ENCODE measurements around the gene PODN. TPM values are rescaled to one million over a fixed set of nuclear protein-coding genes. Genes with fewer than 3 reads are reported as not detected.

Gene PODN
- total and polyA plus RNA-seq, 4 experiments from 2014 or later: not detected

DNA sequence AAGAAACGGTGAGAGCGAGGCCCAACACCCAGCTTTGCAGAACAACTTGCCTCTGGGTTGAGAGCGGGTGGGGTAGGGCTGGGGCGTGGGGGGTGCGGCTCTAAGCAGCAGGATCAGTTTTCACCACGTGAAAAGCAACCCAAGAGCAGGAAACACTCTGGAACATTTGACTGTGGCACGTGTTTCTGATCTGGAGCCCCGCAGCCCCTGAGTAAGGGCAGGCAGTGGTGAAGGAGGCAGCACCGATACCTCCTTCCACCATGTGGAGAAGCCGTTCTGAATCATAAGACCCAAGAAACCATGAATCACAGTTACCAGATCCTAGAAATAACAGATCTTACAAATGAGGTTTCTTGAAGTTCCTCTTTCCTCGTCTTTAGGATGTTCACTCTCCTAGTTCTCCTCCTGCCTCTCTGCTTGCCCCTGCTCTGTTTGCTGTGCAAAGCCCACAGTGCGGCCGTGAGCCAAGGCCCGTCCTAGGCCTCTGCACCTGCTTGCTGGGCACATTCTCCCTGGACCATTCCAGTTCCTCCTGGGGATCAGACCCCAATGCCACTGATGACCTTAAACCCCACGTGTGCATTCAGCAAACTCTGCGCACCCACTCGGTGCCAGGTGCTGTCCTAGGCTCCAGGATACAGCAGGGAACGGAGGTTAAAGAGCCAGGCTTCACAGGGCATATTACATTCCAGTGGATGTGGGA lies 48.5 kb downstream of the PODN start:
- Histone ChIP-seq H3K27ac (ENCODE audit: low read depth, low read length) (no peak overlapping the region), H3K27me3 (ENCODE audit: insufficient read depth, low read length) (no peaks in the 10 kb centered on the region), H3K4me3 (ENCODE audit: low read length in 2 of 2) (no peak overlapping the region), H3K9me3 (ENCODE audit: control insufficient read depth in 1 of 2, low read length in 2 of 2) (no peaks in the 10 kb centered on the region), H3K4me1 (ENCODE audit: insufficient read depth, low read length) (no peaks in the 10 kb centered on the region), H3K36me3 (ENCODE audit: insufficient read depth, low read length) (no peaks in the 10 kb centered on the region)
- Mint-ChIP-seq H3K27ac (no peak overlapping the region), H3K9me3 (no peaks in the 10 kb centered on the region), H3K27me3 (peaks cover 3 to 9% of the 10 kb centered on the region in 2 donors), H3K4me3 (no peak overlapping the region), H3K4me1 (peaks cover 10 to 20% (median 12%) of the 10 kb centered on the region in 4 donors), H3K36me3 (no peaks in the 10 kb centered on the region)
- DNase-seq: no peak
- ChIA-PET POLR2A (ENCODE audit: partially characterized antibody) (no interaction called here), CTCF (ENCODE audit: partially characterized antibody) (no interaction called here)
- intact Hi-C loops (cut with micrococcal nuclease): no loop called here

DNA sequence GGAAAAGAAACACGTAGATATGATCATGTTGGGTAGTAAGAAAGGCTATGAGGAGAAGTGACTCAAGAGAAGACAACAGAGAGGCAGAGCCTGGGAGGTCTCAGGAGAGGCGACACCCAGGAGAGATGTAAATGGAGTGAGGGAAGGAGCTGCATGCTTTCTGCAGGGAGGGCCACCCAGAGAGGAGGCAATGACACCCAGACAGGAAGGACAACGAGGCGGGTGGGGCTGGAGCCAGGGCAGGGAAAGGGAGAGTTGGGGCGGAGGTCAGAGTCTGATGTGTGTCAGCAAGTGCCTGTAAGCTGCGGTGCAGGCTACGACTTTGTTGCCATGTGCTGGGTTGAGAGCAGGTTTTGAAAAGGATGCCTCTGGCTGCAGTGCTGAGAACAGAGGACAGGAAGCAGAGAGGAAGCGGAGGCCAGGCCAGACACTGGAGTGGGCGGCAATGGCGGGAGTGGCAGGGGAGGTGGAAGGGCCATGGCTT lies 49.1 kb downstream of the PODN start:
- Histone ChIP-seq H3K4me3 (ENCODE audit: low read length in 2 of 2) (no peak overlapping the region), H3K27ac (ENCODE audit: low read depth, low read length) (no peak overlapping the region), H3K9me3 (ENCODE audit: control insufficient read depth in 1 of 2, low read length in 2 of 2) (no peaks in the 10 kb centered on the region), H3K36me3 (ENCODE audit: insufficient read depth, low read length) (no peaks in the 10 kb centered on the region), H3K4me1 (ENCODE audit: insufficient read depth, low read length) (no peaks in the 10 kb centered on the region), H3K27me3 (ENCODE audit: insufficient read depth, low read length) (no peaks in the 10 kb centered on the region)
- H3K27me3 Mint-ChIP-seq: peaks cover 0 to 9% of the 10 kb centered on the region in 2 donors
- no peak overlapping the region for H3K4me3 Mint-ChIP-seq
- DNase-seq: no peak
- no peaks in the 10 kb centered on the region for H3K36me3 Mint-ChIP-seq
- H3K4me1 Mint-ChIP-seq: peaks cover 8 to 20% (median 11%) of the 10 kb centered on the region in 4 donors
- ChIA-PET CTCF (ENCODE audit: partially characterized antibody) (no interaction called here), POLR2A (ENCODE audit: partially characterized antibody) (no interaction called here)
- H3K9me3 Mint-ChIP-seq: no peaks in the 10 kb centered on the region
- intact Hi-C loops (cut with micrococcal nuclease): no loop called here
- peak overlapping the region in 1 of 7 donors; percentile 62 for H3K27ac Mint-ChIP-seq

DNA sequence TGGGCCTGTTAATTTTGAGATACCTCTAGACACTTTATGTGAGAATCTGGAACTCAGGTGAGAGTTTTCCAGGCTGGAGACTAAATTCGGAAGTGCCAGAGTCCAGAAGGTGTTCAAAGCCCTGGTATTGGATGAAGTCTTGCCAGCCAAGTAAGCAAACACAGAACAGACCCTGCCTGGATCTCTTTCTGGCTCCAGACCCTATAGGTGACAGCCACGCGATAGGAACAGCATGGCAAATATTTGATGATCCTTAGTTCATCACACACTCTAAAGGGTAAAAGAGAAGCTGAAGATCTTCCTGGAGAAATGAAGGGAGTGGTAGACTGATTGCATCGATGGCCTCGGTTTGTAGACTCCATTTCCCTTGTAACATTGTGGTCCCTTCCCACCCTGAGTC lies 49.7 kb downstream of the PODN start:
- H3K9me3 ChIP-seq (ENCODE audit: control insufficient read depth in 1 of 2, low read length in 2 of 2): no peaks in the 10 kb centered on the region
- POLR2A ChIA-PET (ENCODE audit: partially characterized antibody): no interaction called here
- no peak overlapping the region for H3K4me3 ChIP-seq (ENCODE audit: low read length in 2 of 2)
- no peak for DNase-seq
- CTCF ChIA-PET (ENCODE audit: partially characterized antibody): no interaction called here
- no peaks in the 10 kb centered on the region for H3K27me3 ChIP-seq (ENCODE audit: insufficient read depth, low read length)
- intact Hi-C loops (cut with micrococcal nuclease): no loop called here
- H3K9me3 Mint-ChIP-seq: no peaks in the 10 kb centered on the region
- H3K27ac Mint-ChIP-seq: peak overlapping the region in 1 of 7 donors; percentile 13
- H3K36me3 Mint-ChIP-seq: no peaks in the 10 kb centered on the region
- H3K4me3 Mint-ChIP-seq: no peak overlapping the region
- no peaks in the 10 kb centered on the region for H3K4me1 ChIP-seq (ENCODE audit: insufficient read depth, low read length)
- no peak overlapping the region for H3K27ac ChIP-seq (ENCODE audit: low read depth, low read length)
- no peaks in the 10 kb centered on the region for H3K36me3 ChIP-seq (ENCODE audit: insufficient read depth, low read length)
- peaks cover 0 to 9% of the 10 kb centered on the region in 2 donors for H3K27me3 Mint-ChIP-seq
- H3K4me1 Mint-ChIP-seq: peaks cover 8 to 20% (median 11%) of the 10 kb centered on the region in 4 donors

DNA sequence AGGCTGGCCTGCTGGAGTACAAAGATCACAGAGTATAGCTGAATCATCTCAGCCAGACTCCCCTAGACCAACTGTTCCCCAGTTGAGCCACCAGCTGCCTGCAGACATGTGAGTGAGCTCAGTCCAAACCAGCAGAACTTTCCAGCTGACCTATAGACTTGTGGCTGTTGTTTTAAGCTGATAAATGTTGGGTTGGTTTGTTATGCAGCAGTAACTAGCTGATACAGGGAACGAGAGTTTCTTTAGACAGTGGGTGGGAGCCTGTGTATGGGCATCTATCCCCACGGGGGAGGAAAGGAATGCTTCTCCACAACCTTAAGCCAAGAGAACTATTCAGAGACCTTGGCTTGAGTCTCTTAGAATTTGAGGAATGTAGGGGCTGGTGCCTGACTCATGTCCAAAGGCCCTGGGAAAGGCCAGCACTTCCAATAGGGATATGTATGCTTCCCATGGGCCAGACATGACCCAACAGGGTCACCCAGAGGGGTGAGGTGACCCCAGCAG lies 50.3 kb downstream of the PODN start:
- peaks cover 1 to 9% of the 10 kb centered on the region in 2 donors for H3K27me3 Mint-ChIP-seq
- ChIA-PET POLR2A (ENCODE audit: partially characterized antibody) (no interaction called here), CTCF (ENCODE audit: partially characterized antibody) (no interaction called here)
- H3K27ac ChIP-seq (ENCODE audit: low read depth, low read length): no peak overlapping the region
- no peaks in the 10 kb centered on the region for H3K36me3 Mint-ChIP-seq
- H3K27me3 ChIP-seq (ENCODE audit: insufficient read depth, low read length): no peaks in the 10 kb centered on the region
- intact Hi-C loops (cut with micrococcal nuclease): no loop called here
- H3K27ac Mint-ChIP-seq: no peak overlapping the region
- H3K4me1 Mint-ChIP-seq: peaks cover 7 to 18% (median 10%) of the 10 kb centered on the region in 4 donors
- H3K4me3 Mint-ChIP-seq: no peak overlapping the region
- no peaks in the 10 kb centered on the region for H3K9me3 Mint-ChIP-seq
- H3K4me3 ChIP-seq (ENCODE audit: low read length in 2 of 2): no peak overlapping the region
- no peaks in the 10 kb centered on the region for H3K36me3 ChIP-seq (ENCODE audit: insufficient read depth, low read length)
- no peaks in the 10 kb centered on the region for H3K9me3 ChIP-seq (ENCODE audit: control insufficient read depth in 1 of 2, low read length in 2 of 2)
- no peaks in the 10 kb centered on the region for H3K4me1 ChIP-seq (ENCODE audit: insufficient read depth, low read length)
- no peak for DNase-seq

DNA sequence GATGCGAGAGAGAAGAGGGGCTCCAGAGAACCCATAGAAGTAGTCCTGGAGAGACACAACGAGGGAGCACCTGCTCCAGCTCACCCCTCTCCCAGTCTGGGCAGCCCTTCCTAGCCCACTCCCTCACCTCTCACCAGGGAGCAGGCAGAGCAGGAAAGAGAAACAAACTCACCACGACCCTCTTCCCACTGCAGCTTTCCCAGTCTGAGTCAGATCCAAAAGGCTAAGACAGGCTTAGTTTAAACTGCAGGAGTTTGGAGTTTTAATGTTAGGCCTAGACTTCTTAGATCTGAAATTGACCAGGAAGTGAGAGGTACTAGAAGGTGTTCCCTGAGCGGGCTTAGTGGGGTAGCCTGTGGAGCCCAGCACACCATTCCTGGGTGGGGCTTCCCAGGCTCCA lies 50.8 kb downstream of the PODN start:
- ChIA-PET POLR2A (ENCODE audit: partially characterized antibody) (no interaction called here), CTCF (ENCODE audit: partially characterized antibody) (no interaction called here)
- no peaks in the 10 kb centered on the region for H3K4me1 ChIP-seq (ENCODE audit: insufficient read depth, low read length)
- no peak overlapping the region for H3K27ac Mint-ChIP-seq
- no peaks in the 10 kb centered on the region for H3K36me3 Mint-ChIP-seq
- H3K4me3 ChIP-seq (ENCODE audit: low read length in 2 of 2): no peak overlapping the region
- H3K36me3 ChIP-seq (ENCODE audit: insufficient read depth, low read length): no peaks in the 10 kb centered on the region
- H3K27me3 Mint-ChIP-seq: peaks cover 1 to 9% of the 10 kb centered on the region in 2 donors
- intact Hi-C loops (cut with micrococcal nuclease): no loop called here
- H3K4me1 Mint-ChIP-seq: peaks cover 1 to 13% (median 6%) of the 10 kb centered on the region in 4 donors
- no peaks in the 10 kb centered on the region for H3K9me3 ChIP-seq (ENCODE audit: control insufficient read depth in 1 of 2, low read length in 2 of 2)
- DNase-seq: no peak
- H3K9me3 Mint-ChIP-seq: no peaks in the 10 kb centered on the region
- no peak overlapping the region for H3K4me3 Mint-ChIP-seq
- H3K27me3 ChIP-seq (ENCODE audit: insufficient read depth, low read length): no peaks in the 10 kb centered on the region
- H3K27ac ChIP-seq (ENCODE audit: low read depth, low read length): no peak overlapping the region

DNA sequence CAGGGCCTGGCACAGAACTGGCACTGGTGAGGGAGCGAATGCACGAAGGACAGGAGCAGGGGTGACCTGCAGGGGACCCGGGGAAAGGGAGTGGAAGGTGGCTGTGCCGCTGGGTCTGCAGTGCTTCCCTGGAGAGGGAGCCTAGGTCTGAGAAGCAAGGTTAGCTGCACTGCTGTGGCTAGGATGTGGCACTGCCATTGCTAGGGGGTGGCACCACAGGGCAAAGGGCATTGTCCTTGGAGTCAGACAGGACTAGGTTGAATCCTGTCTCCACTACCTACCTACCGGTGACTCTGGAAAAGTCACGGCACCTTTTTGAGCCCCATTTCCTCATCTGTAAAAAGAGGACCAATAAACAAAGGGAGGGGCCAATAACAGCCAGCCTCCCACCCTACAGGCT lies 52.1 kb downstream of the PODN start:
- CTCF ChIA-PET (ENCODE audit: partially characterized antibody): no interaction called here
- H3K4me3 Mint-ChIP-seq: no peak overlapping the region
- no peaks in the 10 kb centered on the region for H3K4me1 ChIP-seq (ENCODE audit: insufficient read depth, low read length)

DNA sequence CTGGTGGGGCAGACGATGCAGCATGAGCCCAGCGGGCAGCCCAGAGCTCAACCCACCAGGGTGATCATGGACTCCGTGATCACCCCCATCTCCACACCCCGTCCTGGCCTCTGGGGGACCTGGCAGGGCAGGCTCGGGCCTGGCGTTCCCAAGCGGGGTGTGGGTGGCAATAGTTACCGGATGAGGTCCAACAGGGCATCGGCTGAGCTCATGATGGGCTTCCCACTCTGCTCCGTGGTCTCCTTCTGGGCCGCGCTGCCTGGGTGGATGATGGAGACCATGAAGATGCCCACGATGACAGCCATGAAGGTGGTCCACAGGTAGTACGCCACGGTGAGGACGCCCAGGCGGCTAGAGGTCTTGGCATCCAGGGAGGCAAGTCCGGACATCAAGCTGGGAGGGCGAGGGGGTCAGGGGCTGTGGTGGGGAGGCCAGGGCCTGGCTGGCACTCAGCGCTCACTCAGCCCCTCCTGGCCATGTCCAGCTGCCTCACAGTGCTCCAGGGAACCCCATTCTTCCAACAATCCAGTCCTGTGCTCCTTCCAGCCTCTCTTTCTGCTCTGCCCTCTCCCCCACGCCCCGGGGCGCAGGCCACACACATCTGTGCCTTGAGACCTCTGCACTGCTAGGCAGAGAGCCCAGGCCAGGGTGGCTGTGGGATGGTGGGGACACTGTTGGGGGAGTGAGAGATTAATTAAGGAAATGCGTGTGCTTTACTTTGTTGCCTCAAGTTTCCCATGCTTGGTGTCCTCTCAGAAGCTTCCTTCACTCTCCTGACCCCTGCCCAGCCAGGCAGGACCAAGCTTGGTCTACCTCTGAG lies 52.8 kb downstream of the PODN start:
- H3K4me1 ChIP-seq (ENCODE audit: insufficient read depth, low read length): no peaks in the 10 kb centered on the region
- Mint-ChIP-seq H3K36me3 (no peaks in the 10 kb centered on the region), H3K4me1 (peaks cover 0 to 8% (median 4%) of the 10 kb centered on the region in 4 donors), H3K9me3 (no peaks in the 10 kb centered on the region), H3K27me3 (peaks cover 1 to 9% of the 10 kb centered on the region in 2 donors), H3K27ac (no peak overlapping the region), H3K4me3 (no peak overlapping the region)
- no peaks in the 10 kb centered on the region for H3K36me3 ChIP-seq (ENCODE audit: insufficient read depth, low read length)
- ChIA-PET POLR2A (ENCODE audit: partially characterized antibody) (no interaction called here), CTCF (ENCODE audit: partially characterized antibody) (no interaction called here)
- H3K4me3 ChIP-seq (ENCODE audit: low read length in 2 of 2): no peak overlapping the region
- DNase-seq: no peak
- no peaks in the 10 kb centered on the region for H3K9me3 ChIP-seq (ENCODE audit: control insufficient read depth in 1 of 2, low read length in 2 of 2)
- no peak overlapping the region for H3K27ac ChIP-seq (ENCODE audit: low read depth, low read length)
- intact Hi-C loops (cut with micrococcal nuclease): no loop called here
- no peaks in the 10 kb centered on the region for H3K27me3 ChIP-seq (ENCODE audit: insufficient read depth, low read length)

More for the DNA sequence above, 52.1 kb downstream of the PODN start:
- no peak overlapping the region for H3K27ac ChIP-seq (ENCODE audit: low read depth, low read length)
- Mint-ChIP-seq H3K4me1 (peaks cover 0 to 8% (median 4%) of the 10 kb centered on the region in 4 donors), H3K27me3 (peaks cover 1 to 9% of the 10 kb centered on the region in 2 donors), H3K36me3 (no peaks in the 10 kb centered on the region), H3K9me3 (no peaks in the 10 kb centered on the region), H3K27ac (no peak overlapping the region)
- H3K9me3 ChIP-seq (ENCODE audit: control insufficient read depth in 1 of 2, low read length in 2 of 2): no peaks in the 10 kb centered on the region
- no peak overlapping the region for H3K4me3 ChIP-seq (ENCODE audit: low read length in 2 of 2)
- intact Hi-C loops (cut with micrococcal nuclease): no loop called here
- DNase-seq: no peak
- H3K27me3 ChIP-seq (ENCODE audit: insufficient read depth, low read length): no peaks in the 10 kb centered on the region
- H3K36me3 ChIP-seq (ENCODE audit: insufficient read depth, low read length): no peaks in the 10 kb centered on the region
- POLR2A ChIA-PET (ENCODE audit: partially characterized antibody): no interaction called here
